Measurements from ENCODE around the gene RCOR2. TPM values are rescaled to one million over a fixed set of nuclear protein-coding genes. Genes with fewer than 3 reads are reported as not detected.
"Not testable (repeated sequence)": the region's sequence is repeated elsewhere in the genome, so short reads cannot be mapped to it uniquely, and the experiment has no call there.

The RCOR2 gene
- total RNA-seq = under 1 TPM in 3 of 4 donors, not detected in 1; 0.16 to 0.74 (median 0.58) TPM

DNA sequence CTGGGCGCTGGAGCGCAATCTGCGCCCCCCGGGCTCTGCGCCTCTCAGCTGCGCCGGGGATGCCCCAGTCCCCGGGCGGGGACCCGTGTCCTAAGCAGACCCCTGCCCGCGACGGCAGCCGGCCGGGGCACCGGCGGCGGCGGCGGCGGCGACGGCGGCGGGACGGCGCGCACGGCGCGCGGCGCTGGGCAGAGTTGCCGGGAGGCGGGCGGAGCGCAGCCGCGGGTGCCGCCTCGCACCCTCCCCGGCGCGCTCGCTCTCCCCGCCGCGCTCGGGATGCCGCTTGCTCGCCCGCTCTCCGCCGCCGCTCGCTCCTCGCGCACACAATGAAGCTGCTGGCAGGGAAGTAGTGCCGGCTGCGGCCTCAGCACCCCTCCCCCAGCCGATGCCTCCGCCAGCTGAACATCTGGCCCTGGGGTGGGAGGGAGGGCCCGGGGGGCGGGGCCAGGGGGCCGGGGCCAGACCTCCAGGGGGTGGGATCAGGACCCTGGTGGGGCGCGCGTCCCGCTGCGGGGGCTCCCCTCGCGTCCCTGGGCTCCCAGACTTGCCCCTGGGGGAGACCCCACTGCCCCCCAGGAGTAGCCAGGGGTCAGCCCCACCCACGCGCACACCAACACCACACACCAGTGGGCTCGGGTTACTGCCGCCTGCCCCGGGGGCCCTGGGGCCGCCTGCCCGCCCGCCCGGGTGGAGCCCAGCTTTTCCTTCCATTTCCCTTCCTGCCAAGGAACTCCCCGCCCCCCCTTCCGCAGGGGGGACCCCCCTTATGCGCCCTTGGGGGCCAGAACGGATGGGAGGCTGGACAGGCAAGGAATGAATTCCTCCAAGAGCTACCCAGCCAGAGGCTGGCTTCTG lies at the start of gene RCOR2:
Gene RCOR2, minus strand, starts transcription at position 328 of the 855 bp plus-strand sequence. CDS start 708 bp downstream, outside the sequence.
- Histone ChIP-seq H3K9me3 (no peaks in the 10 kb centered on the region), H3K4me3 (peak within 1 kb of the TSS; percentile 30 to 54), H3K27me3 (no peaks in the 10 kb centered on the region), H3K36me3 (no peaks in the 10 kb centered on the region), H3K4me1 (peaks cover 0 to 59% (median 40%) of the 10 kb centered on the region in 3 donors), H3K27ac (peak within 1 kb of the TSS; percentile 15 to 88 (median 86))
- no CpG with 5 or more reads among the region's 85 CpGs for WGBS, 2 donors (ENCODE audit: low coverage in 1 of 2)
- no peak for TF ChIP-seq POLR2A (IDR thresholded peaks at IDR 0.05)
- TF ChIP-seq, protein P1, sequence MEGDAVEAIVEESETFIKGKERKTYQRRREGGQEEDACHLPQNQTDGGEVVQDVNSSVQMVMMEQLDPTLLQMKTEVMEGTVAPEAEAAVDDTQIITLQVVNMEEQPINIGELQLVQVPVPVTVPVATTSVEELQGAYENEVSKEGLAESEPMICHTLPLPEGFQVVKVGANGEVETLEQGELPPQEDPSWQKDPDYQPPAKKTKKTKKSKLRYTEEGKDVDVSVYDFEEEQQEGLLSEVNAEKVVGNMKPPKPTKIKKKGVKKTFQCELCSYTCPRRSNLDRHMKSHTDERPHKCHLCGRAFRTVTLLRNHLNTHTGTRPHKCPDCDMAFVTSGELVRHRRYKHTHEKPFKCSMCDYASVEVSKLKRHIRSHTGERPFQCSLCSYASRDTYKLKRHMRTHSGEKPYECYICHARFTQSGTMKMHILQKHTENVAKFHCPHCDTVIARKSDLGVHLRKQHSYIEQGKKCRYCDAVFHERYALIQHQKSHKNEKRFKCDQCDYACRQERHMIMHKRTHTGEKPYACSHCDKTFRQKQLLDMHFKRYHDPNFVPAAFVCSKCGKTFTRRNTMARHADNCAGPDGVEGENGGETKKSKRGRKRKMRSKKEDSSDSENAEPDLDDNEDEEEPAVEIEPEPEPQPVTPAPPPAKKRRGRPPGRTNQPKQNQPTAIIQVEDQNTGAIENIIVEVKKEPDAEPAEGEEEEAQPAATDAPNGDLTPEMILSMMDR (IDR thresholded peaks at IDR 0.05) = no peak
- no peak for TF ChIP-seq EP300 (IDR thresholded peaks at IDR 0.05)
- TF ChIP-seq POLR2AphosphoS5 (IDR thresholded peaks at IDR 0.05) = peak; percentile 55
- ATAC-seq = peak; percentile 67

DNA sequence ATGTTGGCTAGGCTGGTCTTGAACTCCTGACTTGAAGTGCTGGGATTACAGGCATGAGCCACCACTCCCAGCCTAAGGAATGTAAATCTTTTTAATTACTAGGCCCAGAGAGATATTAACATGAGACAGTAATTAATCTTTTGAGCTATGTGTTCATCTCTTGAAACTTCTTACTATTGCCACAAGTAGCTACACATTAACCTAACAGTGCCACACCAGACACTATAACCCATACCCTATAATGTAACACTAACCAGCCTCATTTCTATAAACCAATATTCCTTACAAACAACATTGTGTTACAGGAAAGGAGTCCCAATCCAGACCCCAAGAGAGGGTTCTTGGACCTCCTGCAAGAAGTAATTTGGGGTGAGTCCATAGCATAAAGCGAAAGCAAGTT lies 49.5 kb upstream of the RCOR2 start:
- peaks cover 0 to 8% (median 0%) of the 10 kb centered on the region in 3 donors for H3K4me1 ChIP-seq
- TF ChIP-seq EP300 (IDR thresholded peaks at IDR 0.05) (no peak), POLR2AphosphoS5 (IDR thresholded peaks at IDR 0.05) (no peak), POLR2A (IDR thresholded peaks at IDR 0.05) (no peak)
- TF ChIP-seq, protein P1 (IDR thresholded peaks at IDR 0.05) = no peak
- ATAC-seq = no peak
- H3K36me3 ChIP-seq = no peaks in the 10 kb centered on the region
- WGBS, 2 donors (ENCODE audit: low coverage in 1 of 2) = 100% methylated on average over 1 of the region's 1 CpG; no CpG with 5 or more reads in 1 of the 2 donors
- H3K4me3 ChIP-seq = no peak overlapping the region
- H3K27me3 ChIP-seq = peaks cover 18% of the 10 kb centered on the region
- no peak overlapping the region for H3K27ac ChIP-seq
- H3K9me3 ChIP-seq = no peaks in the 10 kb centered on the region

DNA sequence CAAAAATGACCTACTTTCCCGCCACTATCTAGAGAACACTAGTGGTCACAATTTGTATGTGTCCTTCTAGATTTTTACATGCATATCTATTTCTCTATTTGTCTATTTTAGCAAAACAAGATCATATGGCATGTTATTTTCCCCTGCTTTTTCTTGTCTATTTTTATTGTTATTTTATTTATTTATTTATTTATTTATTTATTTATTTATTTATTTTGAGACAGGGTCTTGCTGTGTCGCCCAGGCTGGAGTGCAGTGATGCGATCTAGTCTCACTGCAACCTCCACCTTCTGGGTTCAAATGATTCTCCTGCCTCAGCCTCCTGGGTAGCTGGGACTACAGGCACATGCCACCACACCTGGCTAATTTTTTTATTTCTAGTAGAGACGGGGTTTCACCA lies 46.9 kb upstream of the RCOR2 start:
- not testable (repeated sequence) for ATAC-seq

DNA sequence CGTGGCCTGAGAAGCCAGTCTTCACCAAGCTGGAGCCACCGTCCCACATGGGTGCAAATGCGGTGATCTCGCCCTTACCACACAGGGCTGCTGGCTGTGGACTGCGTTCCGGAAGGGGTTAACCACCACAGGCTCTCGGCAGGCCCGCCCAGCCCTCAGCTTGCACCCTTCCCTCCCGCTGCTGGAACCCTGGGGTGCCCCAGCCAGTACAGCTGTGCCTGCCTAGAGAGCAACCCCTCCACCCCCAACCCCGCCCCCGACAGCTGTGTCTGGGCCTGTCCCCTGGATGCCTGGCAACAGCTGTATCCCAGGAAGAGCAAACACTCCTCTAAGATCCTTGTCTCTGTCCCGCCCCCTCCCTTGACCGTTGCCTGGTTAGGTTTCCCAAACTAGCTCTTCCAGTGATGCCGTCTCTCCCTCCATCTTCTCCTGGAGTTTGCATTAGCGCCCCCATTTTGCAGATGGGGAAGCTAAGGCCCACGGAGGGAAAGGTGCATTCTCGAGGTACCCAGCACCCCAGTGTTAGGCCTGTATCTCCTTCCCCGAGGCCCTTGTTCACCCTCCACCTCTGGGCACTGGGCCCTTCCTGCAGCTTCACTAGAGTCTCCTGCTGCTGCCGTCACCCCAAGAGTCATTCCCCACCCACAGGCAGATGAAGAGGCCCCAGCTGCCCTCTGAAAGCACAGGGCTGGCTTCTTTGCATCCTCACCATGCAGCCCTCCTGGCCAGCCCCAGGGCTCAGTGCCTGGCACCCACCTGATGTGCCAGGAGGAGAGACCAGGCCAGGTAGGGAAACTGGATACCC lies 44.8 kb upstream of the RCOR2 start:
- ATAC-seq = peak; percentile 54
- H3K4me3 ChIP-seq = no peak overlapping the region
- WGBS, 2 donors (ENCODE audit: low coverage in 1 of 2) = 24 to 27% methylated on average over 2 to 5 of the region's 19 CpGs

More for the DNA sequence above, 46.9 kb upstream of the RCOR2 start:
- H3K9me3 ChIP-seq, H3K36me3 ChIP-seq, H3K27me3 ChIP-seq, H3K4me3 ChIP-seq, H3K27ac ChIP-seq, H3K4me1 ChIP-seq: not testable (repeated sequence)
- WGBS, 2 donors (ENCODE audit: low coverage in 1 of 2) = 92 to 100% methylated on average over 3 of the region's 4 CpGs

DNA sequence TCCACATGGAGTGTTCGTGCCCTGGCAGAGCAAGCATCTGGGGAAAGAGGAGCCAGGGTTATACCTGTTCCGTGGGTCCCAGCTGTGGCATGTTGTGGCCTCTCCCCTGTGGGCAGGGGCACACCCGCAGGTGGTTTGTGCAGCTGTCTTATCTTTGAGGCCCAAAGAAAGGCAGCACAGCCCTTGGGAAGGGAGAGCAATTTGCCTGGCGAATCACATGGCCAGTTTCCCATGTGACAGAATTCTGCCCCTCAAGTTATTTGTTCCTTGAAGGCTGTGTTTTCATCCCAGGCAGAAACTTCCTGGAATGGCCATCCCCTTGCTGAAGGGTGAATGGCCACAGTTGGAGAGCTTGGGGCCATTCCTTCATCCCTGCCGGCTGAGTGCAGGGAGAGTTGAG lies 41.0 kb upstream of the RCOR2 start:
- Histone ChIP-seq H3K27me3 (peaks cover 5% of the 10 kb centered on the region), H3K36me3 (peaks cover 0 to 49% of the 10 kb centered on the region in 2 donors), H3K27ac (no peak overlapping the region), H3K4me3 (no peak overlapping the region), H3K9me3 (no peaks in the 10 kb centered on the region), H3K4me1 (peaks cover 0 to 9% (median 0%) of the 10 kb centered on the region in 3 donors)
- ATAC-seq = no peak
- TF ChIP-seq POLR2AphosphoS5 (IDR thresholded peaks at IDR 0.05) (no peak), POLR2A (IDR thresholded peaks at IDR 0.05) (no peak), EP300 (IDR thresholded peaks at IDR 0.05) (no peak)
- TF ChIP-seq, protein P1 (IDR thresholded peaks at IDR 0.05) = no peak
- 95% methylated on average over 3 of the region's 5 CpGs; no CpG with 5 or more reads in 1 of the 2 donors for WGBS, 2 donors (ENCODE audit: low coverage in 1 of 2)

More for the DNA sequence above, 44.8 kb upstream of the RCOR2 start:
- TF ChIP-seq, protein P1 (IDR thresholded peaks at IDR 0.05) = no peak
- TF ChIP-seq POLR2AphosphoS5 (IDR thresholded peaks at IDR 0.05) (no peak), POLR2A (IDR thresholded peaks at IDR 0.05) (no peak), EP300 (IDR thresholded peaks at IDR 0.05) (no peak)
- Histone ChIP-seq H3K27me3 (peaks cover 5% of the 10 kb centered on the region), H3K27ac (no peak overlapping the region), H3K9me3 (no peaks in the 10 kb centered on the region), H3K36me3 (peaks cover 0 to 13% of the 10 kb centered on the region in 2 donors), H3K4me1 (peaks cover 0 to 9% (median 0%) of the 10 kb centered on the region in 3 donors)

Measured in gastroesophageal sphincter (tissue), 4 donors.